ENCODE data around the gene ADPRH.
"Not testable (repeated sequence)": the region's sequence is repeated elsewhere in the genome, so short reads cannot be mapped to it uniquely, and the experiment has no call there.

Gene ADPRH

DNA sequence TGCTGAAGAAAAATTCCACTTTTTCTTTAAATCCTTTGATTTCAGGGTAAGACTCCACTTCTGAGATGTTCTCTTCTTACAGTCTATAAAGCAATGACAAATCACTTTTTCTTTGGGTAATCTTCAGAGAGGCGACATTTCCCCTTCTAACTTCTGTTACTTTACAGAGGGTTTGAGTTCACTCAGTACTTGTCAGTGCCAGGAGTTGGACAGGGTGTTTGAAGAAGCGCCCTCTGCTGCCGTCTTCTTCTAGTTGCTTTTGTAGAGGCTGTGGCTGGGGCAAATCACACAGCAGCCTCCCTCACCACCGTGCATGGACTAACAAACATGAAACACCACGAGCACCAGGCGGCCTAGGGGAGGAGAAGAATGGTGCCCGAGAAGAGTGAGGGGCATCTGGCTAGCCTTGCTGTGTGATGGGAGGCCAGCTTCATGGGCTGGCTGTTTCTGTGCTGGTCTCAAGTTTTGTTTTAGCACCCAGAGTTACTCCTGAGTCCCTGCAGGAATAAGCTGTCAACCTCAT lies 19.8 kb upstream of the ADPRH start, which contains the start of gene CD80:
CD80 (minus strand) TSS at position 174 of the 523 bp plus-strand sequence. CDS start 1,886 bp downstream, outside the sequence.
- peak; percentile 41 for DNase-seq (ENCODE audit: low read depth)

DNA sequence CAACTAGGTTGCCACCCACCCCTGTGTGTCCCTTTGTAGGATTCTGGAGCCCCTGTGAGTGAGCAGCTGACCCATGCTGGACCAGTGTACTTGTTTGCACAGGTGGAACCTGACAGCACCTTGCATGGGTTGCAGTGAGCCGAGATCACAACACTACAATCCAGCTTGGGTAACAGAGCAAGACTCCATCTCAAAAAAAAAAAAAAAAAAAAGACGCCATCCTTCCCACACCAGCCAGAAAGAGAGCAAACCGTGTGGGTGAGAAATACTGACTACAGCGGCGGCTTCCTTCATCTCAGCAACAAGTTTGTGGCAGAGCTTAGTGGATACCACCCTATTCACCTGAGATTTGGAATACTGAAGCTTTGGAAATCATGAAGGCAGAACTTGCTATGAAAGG lies 19.1 kb upstream of the ADPRH start:
- no peak for DNase-seq (ENCODE audit: low read depth)

DNA sequence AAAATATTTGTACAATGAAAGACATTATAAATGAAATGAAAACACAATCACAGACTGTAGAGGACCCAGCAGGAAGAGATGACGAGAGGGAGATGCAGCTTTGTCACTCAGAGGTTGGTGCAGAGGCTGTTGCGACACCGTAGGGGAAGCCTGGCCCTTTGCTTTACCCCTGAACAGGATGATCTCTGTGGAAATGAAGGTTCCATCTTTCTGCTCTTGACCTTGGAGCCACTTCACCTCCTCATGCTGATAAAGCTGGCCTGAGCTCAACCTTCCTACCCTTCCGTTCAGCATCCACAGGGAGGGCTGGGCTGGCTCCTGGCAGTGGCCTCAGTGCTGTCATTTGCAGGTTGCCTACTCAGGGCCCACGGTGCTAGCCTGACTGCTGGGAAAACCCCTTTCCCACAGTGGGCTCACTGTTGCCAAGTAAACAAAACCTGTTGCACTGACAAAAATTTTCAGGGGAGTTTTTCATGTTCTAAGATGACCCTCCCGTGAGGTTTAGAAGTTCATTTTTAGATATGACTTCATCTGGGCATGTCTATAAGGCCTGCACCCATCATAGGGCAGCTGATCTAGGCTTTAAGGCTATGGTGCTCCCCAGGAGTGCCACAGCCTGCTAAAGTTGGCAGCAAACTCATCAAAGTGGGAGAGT lies 16.9 kb upstream of the ADPRH start:
- no peak for DNase-seq (ENCODE audit: low read depth)

DNA sequence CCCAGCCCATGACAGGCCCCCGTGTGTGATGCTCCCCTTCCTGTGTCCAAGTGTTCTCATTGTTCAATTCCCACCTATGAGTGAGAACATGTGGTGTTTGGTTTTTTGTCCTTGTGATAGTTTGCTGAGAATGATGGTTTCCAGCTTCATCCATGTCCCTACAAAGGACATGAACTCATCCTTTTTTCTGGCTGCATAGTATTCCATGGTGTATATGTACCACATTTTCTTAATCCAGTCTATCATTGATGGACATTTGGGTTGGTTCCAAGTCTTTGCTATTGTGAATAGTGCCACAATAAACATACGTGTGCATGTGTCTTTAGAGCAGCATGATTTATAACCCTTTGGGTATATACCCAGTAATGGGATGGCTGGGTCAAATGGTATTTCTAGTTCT lies 16.0 kb upstream of the ADPRH start:
- DNase-seq (ENCODE audit: low read depth): not testable (repeated sequence)

DNA sequence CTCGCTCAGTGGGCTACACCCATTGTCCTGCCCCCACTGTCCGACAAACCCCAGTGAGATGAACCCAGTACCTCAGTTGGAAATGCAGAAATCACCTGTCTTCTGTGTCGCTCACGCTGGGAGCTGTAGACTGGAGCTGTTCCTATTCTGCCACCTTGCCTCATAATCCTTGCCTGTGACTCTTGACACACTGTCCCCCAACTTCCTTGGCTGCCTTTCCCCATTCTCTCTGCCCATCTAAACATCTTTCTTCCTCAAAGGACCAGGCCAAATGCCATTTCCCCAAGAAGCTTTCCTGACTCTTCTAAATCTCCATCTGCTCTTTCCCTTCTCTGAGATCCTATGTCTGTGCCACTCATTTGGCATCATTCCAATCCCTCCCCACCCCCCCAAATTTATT lies 10.1 kb upstream of the ADPRH start:
- DNase-seq (ENCODE audit: low read depth): no peak

DNA sequence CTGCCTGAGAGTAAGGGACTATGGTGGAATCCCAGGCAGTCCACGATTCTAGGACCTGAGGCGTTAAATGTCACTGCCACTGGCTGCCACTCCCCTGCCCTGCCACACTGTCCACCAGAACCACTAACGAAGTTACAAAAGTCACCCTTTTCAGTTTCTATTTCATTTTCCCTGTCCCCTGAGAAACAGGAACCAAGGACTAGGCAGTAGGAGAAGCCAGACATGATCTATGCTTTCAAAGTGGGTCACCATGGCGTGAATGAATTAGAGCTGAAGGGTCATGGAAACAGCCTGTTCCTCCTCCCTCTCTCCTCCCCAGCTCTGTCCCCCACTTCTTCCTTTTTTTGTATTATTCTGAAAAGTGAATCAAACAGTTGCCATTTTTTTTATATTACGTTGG lies 9.1 kb upstream of the ADPRH start:
- DNase-seq (ENCODE audit: low read depth): no peak

DNA sequence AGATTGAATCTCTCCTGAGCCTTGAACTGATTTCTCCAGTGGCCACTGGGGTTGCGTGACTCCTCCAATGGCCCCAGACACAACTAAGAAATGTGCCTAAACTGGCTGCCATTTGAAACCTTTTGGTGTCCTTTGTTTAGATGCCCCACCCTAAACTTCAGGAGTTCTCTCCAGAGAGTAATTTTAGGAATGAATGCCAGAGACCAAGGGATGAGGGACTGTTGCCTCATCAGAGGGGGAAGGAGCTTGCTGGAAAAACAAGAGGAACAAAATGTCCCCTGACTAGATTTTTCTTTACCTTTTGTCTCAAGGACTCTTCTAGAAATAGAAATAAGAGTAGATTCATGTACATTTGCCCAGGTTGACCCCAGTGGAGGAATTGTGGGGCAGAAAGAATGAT lies 8.1 kb upstream of the ADPRH start:
- no peak for DNase-seq (ENCODE audit: low read depth)

DNA sequence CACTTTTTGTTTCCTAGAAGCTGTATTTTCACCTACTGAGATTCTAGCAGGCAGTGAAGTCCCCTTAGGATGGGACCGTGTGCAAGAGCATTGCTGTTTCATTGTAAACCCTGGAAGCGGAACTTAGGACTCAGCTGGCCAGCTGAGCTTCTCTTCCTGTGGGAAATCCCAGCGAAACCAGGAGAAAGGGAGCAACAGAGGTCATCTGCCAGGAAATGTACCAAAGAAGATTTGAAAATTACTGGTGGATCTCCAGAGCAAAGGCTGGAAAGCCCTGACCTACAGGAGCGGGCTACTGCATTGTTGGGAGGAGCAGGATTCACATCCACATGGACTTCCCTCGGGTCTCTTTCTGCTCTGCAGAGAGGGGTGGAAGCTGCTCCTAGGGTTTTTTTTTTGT lies 7.6 kb upstream of the ADPRH start:
- DNase-seq (ENCODE audit: low read depth): no peak

DNA sequence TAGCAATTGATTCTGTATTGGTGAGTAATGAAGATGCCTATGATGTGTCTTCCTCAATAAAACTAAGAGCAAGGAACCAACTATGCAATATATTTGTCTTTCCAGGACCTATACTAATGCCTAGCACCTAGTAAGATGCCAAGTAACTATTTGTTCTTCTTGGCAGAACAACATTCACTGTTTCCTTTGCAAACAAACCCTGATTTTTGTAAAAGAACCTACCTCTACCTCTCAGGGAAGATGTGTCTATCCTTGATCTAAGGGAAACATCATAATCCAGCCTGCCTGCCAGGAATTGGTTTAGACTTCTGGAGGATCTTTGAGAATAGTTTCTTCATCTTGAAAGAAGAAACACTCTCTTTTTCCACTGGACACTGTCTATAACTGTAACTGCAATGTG lies 3.8 kb upstream of the ADPRH start:
- DNase-seq (ENCODE audit: low read depth): no peak

DNA sequence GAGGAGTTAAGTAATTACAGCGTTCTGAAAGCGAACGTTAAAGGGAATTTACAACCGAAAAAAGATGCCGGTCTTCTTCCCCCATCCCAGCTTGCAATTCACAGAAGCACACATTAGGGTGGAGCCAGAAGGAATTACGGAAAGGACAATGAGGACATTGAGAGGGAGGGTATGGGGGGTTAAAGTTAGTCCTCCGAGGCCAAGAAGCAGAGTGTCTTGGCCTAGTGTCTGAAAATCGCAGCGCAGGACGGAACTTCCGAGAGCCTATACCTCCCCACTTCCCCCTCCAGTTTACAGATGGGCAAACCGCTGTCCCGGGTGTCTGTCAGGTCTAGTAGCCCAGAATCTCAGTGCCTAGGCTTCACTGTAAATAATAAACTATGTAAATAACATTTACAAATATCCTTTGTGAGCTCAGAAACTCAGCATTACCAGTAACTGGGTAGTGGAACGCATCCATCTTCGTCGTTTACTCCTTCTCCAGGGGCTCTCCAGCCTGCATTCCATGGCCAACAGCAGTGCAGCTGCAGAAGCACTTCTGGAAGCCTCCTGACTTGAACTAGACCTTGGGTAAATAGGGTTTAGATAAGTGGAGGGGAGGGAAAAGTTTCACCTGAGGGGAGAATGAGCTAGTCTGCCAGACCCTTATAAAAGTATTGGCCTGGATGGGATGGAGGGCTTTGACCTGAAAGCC lies 922 bp downstream of the ADPRH start:
- no peak for DNase-seq (ENCODE audit: low read depth)

DNA sequence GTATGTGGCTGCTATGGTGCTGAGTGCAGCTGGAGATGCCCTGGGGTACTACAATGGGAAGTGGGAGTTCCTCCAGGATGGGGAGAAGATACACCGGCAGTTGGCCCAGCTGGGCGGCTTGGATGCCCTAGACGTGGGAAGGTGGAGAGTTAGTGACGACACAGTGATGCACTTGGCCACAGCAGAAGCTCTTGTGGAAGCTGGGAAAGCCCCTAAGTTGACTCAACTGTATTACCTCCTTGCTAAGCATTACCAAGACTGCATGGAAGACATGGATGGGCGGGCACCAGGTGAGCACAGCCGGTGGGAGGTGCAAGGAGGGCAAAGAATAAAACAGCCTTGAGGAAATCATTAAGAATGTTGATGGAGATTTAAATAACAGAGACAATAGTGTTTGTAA lies 2.9 kb downstream of the ADPRH start:
- DNase-seq (ENCODE audit: low read depth): no peak

DNA sequence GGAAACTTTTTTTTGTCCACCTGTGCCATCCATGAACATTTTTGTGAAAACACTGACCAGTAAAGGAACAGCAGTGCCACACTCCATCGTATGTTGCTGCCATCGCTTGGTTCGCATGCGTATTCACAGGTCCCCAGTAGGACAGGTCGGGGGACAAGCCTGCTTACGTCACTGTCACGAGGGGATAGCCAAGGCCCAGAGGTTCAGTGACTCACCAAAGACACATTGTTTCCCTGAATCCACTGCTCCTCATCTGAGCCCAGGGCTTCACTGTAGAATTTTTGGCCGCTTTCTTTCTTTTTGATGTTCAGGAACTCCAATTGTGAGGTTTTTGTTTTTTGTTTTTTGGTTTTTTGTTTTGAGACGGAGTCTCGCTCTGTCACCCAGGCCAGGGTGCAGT lies 5.9 kb downstream of the ADPRH start:
- DNase-seq (ENCODE audit: low read depth): no peak

DNA sequence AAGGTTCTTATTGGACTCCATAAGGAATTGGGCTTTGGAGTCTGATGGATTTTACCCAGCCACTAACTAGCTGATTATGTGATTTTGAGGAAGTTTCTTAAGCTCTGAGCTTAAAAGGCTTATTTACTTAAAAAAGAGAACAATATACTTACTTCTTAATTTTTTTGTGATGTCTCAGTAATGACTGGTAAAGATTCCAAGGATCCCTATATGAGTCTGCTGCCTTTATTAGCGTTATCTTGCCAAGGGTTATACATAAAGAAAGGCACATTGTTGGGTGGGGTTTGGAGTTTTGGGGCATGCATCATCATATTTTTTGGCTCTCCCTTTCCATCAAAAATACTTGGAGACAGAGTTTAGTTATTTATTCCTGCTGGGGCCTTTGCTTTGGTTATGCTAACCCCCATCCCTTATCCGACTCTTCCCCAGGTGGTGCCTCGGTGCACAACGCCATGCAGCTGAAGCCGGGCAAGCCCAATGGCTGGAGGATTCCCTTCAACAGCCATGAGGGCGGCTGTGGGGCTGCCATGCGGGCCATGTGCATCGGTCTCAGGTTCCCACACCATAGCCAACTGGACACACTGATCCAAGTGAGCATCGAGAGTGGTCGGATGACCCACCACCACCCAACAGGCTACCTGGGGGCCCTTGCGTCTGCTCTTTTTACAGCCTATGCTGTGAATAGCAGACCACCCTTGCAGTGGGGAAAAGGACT lies 6.7 kb downstream of the ADPRH start:
- no peak for DNase-seq (ENCODE audit: low read depth)

DNA sequence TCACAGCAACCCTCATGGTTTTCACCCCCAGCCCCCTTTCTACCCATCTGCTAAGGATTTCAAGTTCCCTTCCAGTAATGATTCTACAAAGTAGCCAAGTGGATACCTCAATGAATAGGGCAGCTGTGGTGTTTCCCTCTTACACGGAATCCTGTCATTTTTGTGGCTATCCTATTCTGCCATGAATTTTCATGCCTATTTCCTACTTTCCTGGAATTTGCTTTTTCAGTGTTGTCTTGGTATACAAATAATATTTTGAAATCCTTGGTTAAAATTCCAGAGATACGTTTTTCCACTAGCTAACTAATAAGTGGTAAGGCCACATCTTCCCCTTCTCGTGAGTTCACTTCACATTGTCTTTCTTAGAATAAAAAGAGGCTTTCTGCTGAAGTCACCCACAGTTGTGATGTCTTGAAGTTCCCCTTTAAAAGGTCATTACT lies 7.5 kb downstream of the ADPRH start:
- no peak for DNase-seq (ENCODE audit: low read depth)

DNA sequence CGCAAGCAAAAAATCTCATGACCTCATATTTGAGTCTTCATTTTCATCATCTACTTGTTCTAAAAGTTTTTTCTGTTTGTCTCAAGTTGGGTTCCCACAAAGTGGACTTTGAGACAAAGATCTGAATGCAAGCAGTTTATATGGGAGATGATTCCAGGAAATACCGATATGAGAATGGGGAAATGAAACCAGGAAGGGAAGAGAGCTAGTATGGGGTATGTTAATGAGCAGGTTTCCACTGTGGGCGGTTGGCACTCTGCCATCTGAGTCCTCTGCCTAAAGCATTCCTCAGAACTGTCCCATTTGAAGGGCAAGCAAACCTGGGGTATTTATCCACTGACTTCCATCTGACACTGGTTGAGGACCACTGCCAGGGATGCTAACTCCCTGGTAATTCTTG lies 8.8 kb downstream of the ADPRH start:
- DNase-seq (ENCODE audit: low read depth): no peak

DNA sequence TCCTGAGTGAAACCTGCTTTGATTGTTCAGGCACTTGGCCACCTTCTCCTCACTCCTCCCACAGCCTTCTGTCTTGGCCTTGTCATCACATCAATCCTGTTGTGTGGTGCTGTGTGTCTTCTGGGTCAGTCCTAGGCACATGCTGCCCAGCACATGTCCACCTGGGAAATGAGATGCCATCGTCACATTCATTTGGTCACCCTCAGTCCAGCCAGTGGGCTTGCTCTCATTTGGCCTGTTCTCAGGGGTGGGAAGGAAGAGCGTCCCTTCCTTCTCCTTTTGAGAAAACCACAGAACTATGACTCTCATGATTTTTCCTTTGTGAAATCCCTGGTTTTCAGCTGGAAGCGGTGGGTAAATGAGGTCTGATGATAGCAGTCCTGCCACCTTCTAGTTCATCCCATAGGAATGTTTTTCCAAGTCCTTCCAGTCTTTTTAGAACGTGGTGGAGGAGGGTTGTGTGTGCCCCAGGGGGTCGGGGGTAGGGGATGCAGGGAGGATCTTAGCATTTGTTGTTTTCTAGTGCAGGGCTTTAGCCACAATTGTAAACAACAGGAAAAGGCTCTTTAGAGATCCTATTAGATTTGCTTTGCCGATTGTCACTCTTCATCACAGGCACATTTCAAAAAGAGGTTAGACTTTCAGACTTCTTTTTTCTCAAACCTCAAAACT lies 9.9 kb downstream of the ADPRH start:
- no peak for DNase-seq (ENCODE audit: low read depth)

DNA sequence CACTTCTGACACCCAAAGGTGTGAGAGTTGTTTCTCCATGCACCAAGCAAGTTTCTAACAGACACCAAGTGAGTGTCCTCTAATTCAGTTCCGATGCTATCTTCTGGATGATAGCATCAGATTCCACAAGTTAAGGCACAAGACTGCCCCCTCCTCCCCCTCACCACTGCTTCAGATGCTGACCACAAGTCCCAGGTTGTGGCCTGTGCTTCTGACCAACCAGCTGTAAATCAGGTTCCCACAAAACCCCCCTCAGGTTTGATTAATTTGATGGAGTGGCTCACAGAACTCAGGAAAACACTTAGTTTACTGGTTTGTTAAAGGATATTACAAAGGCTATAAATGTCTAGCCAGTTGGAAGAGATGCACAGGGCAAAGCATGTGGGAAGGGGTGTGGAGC lies 11.4 kb downstream of the ADPRH start:
- no peak for DNase-seq (ENCODE audit: low read depth)

DNA sequence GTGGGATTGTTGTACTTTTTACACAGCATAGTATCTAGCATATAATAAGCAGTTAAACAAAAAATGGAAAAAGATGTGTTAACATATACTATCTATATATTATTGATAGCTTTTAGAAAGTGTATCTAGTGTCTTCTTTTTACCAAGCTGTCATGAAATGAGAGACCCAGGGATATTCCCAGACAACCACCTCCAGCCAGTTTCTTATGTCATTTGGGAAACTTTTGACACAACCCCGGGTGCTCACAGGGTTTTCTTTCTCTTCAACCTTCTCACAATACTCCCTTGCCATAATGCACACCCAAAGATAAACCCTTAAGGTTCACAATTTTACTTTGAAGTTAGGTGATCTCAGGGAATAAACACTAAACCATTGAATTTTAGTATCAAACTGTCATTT lies 13.6 kb downstream of the ADPRH start:
- DNase-seq (ENCODE audit: low read depth): no peak

DNA sequence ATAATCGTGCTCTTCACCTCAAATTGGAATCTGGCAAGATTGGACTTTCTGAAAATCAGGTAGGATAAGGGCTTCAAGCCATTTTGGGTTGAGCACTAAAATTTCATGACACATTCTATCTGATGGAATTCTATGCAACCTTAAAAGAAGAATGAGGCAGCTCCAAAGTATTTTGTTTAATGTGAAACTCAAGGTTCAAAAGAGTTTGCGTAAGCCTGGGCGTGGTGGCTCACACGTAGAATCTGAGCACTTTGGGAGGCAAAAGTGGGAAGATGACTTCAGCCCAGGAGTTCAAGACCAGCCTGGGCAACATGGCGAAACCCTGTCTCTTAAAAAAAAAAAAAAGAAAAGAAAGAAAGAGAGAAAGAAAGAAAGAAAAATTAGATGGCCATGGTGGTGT lies 14.8 kb downstream of the ADPRH start:
- DNase-seq (ENCODE audit: low read depth): no peak

DNA sequence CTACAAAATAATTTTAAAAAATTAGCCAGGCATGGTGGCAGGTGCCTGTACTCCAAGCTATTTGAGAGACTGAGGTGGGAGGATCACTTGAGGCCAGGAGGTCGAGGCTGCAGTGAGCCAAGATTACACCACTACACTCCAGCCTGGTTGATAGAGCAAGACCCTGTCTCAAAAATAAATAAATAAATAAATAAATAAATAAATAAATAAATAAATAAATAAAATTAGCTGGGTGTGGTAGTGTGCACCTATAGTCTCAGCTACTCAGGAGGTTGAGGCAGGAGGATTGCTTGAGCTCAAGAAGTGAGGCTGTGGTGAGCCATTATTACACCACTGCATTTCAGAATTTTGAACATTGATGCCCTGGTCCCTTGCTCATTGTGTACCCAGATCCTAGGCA lies 15.6 kb downstream of the ADPRH start:
- DNase-seq (ENCODE audit: low read depth): not testable (repeated sequence)

DNA sequence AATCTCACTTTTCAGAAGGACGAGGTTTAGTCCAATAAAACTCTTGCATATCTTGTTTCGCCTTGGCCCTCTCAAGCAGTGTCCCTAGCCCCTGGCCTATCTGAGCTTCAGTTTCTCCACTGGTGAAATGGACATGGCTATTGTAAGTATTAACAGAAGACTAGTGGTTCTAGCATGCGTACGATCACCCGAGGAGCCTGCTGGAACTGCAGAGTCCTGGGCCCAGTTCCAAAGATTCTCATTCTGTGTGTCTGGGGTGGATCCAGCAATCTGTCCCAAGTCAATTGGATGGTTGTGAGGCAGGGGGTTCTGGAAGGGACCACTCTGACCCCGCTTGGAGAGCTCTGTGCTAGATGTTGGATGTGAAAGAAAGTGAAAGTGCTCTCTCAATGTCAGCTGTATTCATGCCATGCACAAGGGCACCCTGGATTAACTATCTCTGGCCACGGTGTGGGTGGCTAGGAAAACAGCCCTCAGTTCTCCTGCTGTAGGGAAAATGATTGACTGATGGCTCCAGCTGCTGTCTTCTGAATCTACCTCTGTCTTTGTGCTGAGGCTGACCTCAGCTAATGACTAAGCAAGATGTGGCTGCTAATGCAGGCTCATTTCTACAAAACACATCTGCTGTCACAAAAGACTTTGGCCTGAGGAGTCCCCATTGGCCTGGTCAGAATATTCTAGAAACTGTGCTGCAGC lies 16.5 kb downstream of the ADPRH start:
- no peak for DNase-seq (ENCODE audit: low read depth)

DNA sequence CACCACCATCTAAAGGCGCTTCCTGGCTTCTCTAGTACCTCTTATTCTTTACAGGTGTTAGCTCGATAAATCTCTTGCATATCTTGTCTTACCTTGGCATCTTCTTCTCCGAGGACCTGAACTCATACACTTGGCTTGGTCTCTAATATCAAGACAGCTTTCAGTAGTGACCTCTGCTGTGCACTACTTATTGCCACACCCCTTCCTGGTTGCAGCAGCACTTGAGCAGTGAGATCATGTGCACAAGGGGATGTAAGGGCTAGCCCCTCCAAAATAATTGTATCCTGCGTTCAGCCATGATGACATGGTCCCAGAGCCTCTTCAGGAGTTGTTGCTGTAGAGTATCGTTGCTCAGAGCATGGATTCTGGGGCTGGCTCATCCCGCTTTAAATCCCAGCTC lies 17.1 kb downstream of the ADPRH start:
- no peak for DNase-seq (ENCODE audit: low read depth)
